Measurements from ENCODE around the gene ACSF2.
"Not testable (repeated sequence)": the region's sequence is repeated elsewhere in the genome, so short reads cannot be mapped to it uniquely, and the experiment has no call there.

Gene ACSF2

GRCh38 chr17:50424996-50425681 is 879 bp upstream of the ACSF2 start:
- TF ChIP-seq POLR2AphosphoS5 (IDR thresholded peaks at IDR 0.05; ENCODE audit: low read depth): no peak
- no peak for TF ChIP-seq SPI1 (IDR thresholded peaks at IDR 0.05; ENCODE audit: borderline replicate concordance, low read depth)
- no peak for TF ChIP-seq REST (IDR thresholded peaks at IDR 0.05; ENCODE audit: insufficient replicate concordance, low read depth)
- no peak for TF ChIP-seq GABPA (IDR thresholded peaks at IDR 0.05; ENCODE audit: low read depth)
- no peak for TF ChIP-seq CTCF (IDR thresholded peaks at IDR 0.05; ENCODE audit: insufficient read depth, low read length)
- Histone ChIP-seq H3K27me3 (ENCODE audit: insufficient read depth, poor library complexity, severe bottlenecking) (no peaks in the 10 kb centered on the region), H3K4me3 (replicated peaks; ENCODE audit: insufficient read depth, low read length) (no peak overlapping the region), H3K27ac (replicated peaks) (no peak overlapping the region)
- no peak for DNase-seq (ENCODE audit: low read depth in 1 of 2, low spot score in 1 of 2)

GRCh38 chr17:50426472-50426782 is 409 bp downstream of the ACSF2 start:
- Histone ChIP-seq H3K27me3 (ENCODE audit: insufficient read depth, poor library complexity, severe bottlenecking) (peaks cover 3% of the 10 kb centered on the region), H3K27ac (replicated peaks) (no peak overlapping the region), H3K4me3 (replicated peaks; ENCODE audit: insufficient read depth, low read length) (peak overlapping the region; percentile 59)
- no peak for DNase-seq (ENCODE audit: low read depth in 1 of 2, low spot score in 1 of 2)
- TF ChIP-seq CTCF (IDR thresholded peaks at IDR 0.05; ENCODE audit: insufficient read depth, low read length) (no peak), REST (IDR thresholded peaks at IDR 0.05; ENCODE audit: insufficient replicate concordance, low read depth) (no peak), SPI1 (IDR thresholded peaks at IDR 0.05; ENCODE audit: borderline replicate concordance, low read depth) (no peak), POLR2AphosphoS5 (IDR thresholded peaks at IDR 0.05; ENCODE audit: low read depth) (no peak)

- H3K4me3 ChIP-seq (replicated peaks; ENCODE audit: insufficient read depth, low read length): peak overlapping the region; percentile 59; the same call in 1 of the 2 replicates
- peak in 1 of 2 experiments; percentile 39 for DNase-seq (ENCODE audit: low read depth in 1 of 2, low spot score in 1 of 2)
- peaks cover 3% of the 10 kb centered on the region for H3K27me3 ChIP-seq (ENCODE audit: insufficient read depth, poor library complexity, severe bottlenecking)
- TF ChIP-seq POLR2AphosphoS5 (IDR thresholded peaks at IDR 0.05; ENCODE audit: low read depth) (no peak), SPI1 (IDR thresholded peaks at IDR 0.05; ENCODE audit: borderline replicate concordance, low read depth) (no peak), REST (IDR thresholded peaks at IDR 0.05; ENCODE audit: insufficient replicate concordance, low read depth) (no peak), CTCF (IDR thresholded peaks at IDR 0.05; ENCODE audit: insufficient read depth, low read length) (no peak), GABPA (IDR thresholded peaks at IDR 0.05; ENCODE audit: low read depth) (no peak)
- H3K27ac ChIP-seq (replicated peaks): no peak overlapping the region
These were observed 1.1 kb downstream of the ACSF2 start for GRCh38 chr17:50426814-50427787.

GRCh38 chr17:50428126-50428525 is 2.1 kb downstream of the ACSF2 start:
- not testable (repeated sequence) for DNase-seq (ENCODE audit: low read depth in 1 of 2, low spot score in 1 of 2); H3K4me3 ChIP-seq (replicated peaks; ENCODE audit: insufficient read depth, low read length); H3K27me3 ChIP-seq (ENCODE audit: insufficient read depth, poor library complexity, severe bottlenecking); H3K27ac ChIP-seq (replicated peaks)
